ENCODE results near the gene WDR17. TPM values are rescaled to one million over a fixed set of nuclear protein-coding genes. Genes with fewer than 3 reads are reported as not detected.

Gene WDR17
- total and polyA plus RNA-seq, 2 donors (not counting 3 experiments of a cell fraction or from before 2014, with no cell fraction given): 0.07 to 0.42 TPM

GRCh38 chr4:176222149-176222548 is 156.5 kb downstream of the WDR17 start:
- Histone ChIP-seq H3K4me2 (ENCODE audit: insufficient read depth, low read length) (no peak overlapping the region), H3K36me3 (ENCODE audit: control insufficient read depth in 2 of 2, extremely low read depth in 1 of 2, insufficient read depth in 2 of 2, low read length in 2 of 2) (no peaks in the 10 kb centered on the region), H2AFZ (ENCODE audit: low read depth, low read length) (no peak overlapping the region), H3K9me3 (replicated peaks; ENCODE audit: control insufficient read depth, insufficient read depth, low read length) (no peaks in the 10 kb centered on the region), H3K79me2 (ENCODE audit: control insufficient read depth, insufficient read depth, low read length) (no peaks in the 10 kb centered on the region), H3K27me3 (ENCODE audit: control insufficient read depth in 2 of 2, insufficient read depth in 2 of 2, low read length in 2 of 2) (no peaks in the 10 kb centered on the region), H4K20me1 (replicated peaks; ENCODE audit: control insufficient read depth, extremely low read depth, insufficient read depth, low read length) (no peaks in the 10 kb centered on the region), H3K9me1 (replicated peaks; ENCODE audit: control insufficient read depth, extremely low read depth, insufficient read depth, low read length) (no peaks in the 10 kb centered on the region), H3K4me3 (replicated peaks in 1 of 3; ENCODE audit: insufficient read depth in 1 of 3, low read depth in 1 of 3, low read length in 3 of 3) (no peak overlapping the region), H3K9ac (replicated peaks; ENCODE audit: extremely low read depth, insufficient read depth, low read length) (no peak overlapping the region), H3K4me1 (ENCODE audit: control insufficient read depth, extremely low read depth, insufficient read depth, low read length) (no peaks in the 10 kb centered on the region), H3K27ac (ENCODE audit: insufficient read depth, low read depth, low read length) (no peak overlapping the region)
- ChIA-PET CTCF (no interaction called here), POLR2A (no interaction called here)
- no TSS peak for BruUV-seq (replicated peaks)
- intact Hi-C loops (cut with micrococcal nuclease): no loop called here
- TF ChIP-seq MYC (IDR thresholded peaks at IDR 0.05; ENCODE audit: low read depth, low read length) (no peak), CTCF (IDR thresholded peaks at IDR 0.05; ENCODE audit: extremely low read depth in 1 of 2, insufficient read depth in 1 of 2, low read depth in 1 of 2, low read length in 2 of 2) (no peak), POLR2A (IDR thresholded peaks at IDR 0.05; ENCODE audit: low read depth, low read length) (no peak), JUN (IDR thresholded peaks at IDR 0.05; ENCODE audit: borderline replicate concordance, insufficient read depth, insufficient read length, low read depth) (no peak), FOS (IDR thresholded peaks at IDR 0.05; ENCODE audit: borderline replicate concordance, insufficient read depth, low read length) (no peak), POLR2AphosphoS5 (IDR thresholded peaks at IDR 0.05; ENCODE audit: insufficient read depth, low read depth, low read length) (no peak), GATA2 (IDR thresholded peaks at IDR 0.05; ENCODE audit: insufficient read depth, insufficient read length, low read depth, low read length) (no peak), EZH2 (IDR thresholded peaks at IDR 0.05; ENCODE audit: borderline replicate concordance, low read depth, low read length, severe bottlenecking) (no peak)
- TF ChIP-seq, protein P1, sequence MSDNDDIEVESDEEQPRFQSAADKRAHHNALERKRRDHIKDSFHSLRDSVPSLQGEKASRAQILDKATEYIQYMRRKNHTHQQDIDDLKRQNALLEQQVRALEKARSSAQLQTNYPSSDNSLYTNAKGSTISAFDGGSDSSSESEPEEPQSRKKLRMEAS (IDR thresholded peaks at IDR 0.05; ENCODE audit: insufficient read depth, insufficient read length): no peak
- DNase-seq (ENCODE audit: low read depth, low spot score) (no peak), FAIRE-seq (no peak)
- dilution Hi-C loops (cut with MboI; ENCODE audit: extremely low pct_ligation_motif_present, low sequenced_read_pairs): no loop called here

Measured in endothelial cell of umbilical vein (primary cell).